ENCODE results near the gene EFCAB6. TPM values are rescaled to one million over a fixed set of nuclear protein-coding genes. Genes with fewer than 3 reads are reported as not detected.

Gene EFCAB6
- total RNA-seq, 1 donor, result 0.86 TPM

- TF ChIP-seq, protein P1, sequence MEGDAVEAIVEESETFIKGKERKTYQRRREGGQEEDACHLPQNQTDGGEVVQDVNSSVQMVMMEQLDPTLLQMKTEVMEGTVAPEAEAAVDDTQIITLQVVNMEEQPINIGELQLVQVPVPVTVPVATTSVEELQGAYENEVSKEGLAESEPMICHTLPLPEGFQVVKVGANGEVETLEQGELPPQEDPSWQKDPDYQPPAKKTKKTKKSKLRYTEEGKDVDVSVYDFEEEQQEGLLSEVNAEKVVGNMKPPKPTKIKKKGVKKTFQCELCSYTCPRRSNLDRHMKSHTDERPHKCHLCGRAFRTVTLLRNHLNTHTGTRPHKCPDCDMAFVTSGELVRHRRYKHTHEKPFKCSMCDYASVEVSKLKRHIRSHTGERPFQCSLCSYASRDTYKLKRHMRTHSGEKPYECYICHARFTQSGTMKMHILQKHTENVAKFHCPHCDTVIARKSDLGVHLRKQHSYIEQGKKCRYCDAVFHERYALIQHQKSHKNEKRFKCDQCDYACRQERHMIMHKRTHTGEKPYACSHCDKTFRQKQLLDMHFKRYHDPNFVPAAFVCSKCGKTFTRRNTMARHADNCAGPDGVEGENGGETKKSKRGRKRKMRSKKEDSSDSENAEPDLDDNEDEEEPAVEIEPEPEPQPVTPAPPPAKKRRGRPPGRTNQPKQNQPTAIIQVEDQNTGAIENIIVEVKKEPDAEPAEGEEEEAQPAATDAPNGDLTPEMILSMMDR (IDR thresholded peaks at IDR 0.05; ENCODE audit: insufficient read depth, low read depth, low read length), result no peak
- DNase-seq (ENCODE audit: low read depth), result no peak
- H3K4me3 ChIP-seq (ENCODE audit: low read depth, low read length), result no peak overlapping the region
Observed at GRCh38 chr22:43530349-43531201, 281.5 kb downstream of the EFCAB6 start.

DNA sequence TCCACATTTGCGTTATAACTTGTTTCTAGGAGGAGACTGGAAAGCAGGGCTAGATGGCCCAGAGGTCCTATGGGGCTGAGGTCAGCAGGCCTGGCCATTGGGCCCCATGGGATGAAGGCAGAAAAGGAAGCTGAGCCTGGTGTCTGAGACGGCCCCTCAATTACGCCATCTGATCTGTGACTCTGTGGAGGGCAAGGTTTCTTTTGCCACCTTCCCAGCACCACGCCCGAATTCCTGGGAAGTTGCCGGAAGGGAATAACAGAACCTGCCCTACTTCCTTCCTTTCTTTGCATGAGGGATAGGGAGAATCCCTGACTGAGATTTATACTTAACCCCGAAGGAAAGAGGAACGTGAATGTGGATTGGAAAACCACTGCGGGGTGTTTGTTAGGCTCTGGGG, 282.2 kb downstream of the EFCAB6 start:
- H3K4me3 ChIP-seq (ENCODE audit: low read depth, low read length), result no peak overlapping the region
- DNase-seq (ENCODE audit: low read depth), result no peak
- TF ChIP-seq, protein P1 (IDR thresholded peaks at IDR 0.05; ENCODE audit: insufficient read depth, low read depth, low read length), result no peak

DNA sequence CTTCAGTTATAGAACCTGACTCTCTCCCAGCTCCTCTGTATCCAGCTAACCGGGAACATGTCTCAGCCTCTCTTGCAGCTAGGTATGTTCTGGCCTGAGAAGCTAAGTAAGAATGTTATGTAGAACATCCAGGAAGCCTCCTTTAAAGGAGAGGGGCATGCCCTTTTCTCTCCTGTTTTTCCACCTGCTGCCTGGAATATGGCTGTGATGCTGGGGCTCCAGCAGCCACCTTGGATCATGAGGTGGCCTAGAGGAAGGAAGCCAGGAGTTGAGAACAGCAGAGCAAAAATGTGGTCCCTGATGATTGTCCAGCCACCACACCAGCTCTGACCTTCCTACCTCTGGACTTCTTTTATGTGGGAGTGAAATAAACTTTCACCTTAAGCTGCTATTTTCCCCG, 282.6 kb downstream of the EFCAB6 start:
- DNase-seq (ENCODE audit: low read depth), result no peak
- H3K4me3 ChIP-seq (ENCODE audit: low read depth, low read length), result no peak overlapping the region
- TF ChIP-seq, protein P1 (IDR thresholded peaks at IDR 0.05; ENCODE audit: insufficient read depth, low read depth, low read length), result no peak

GRCh38 chr22:43528601-43529360, 283.3 kb downstream of the EFCAB6 start:
- no peak overlapping the region for H3K4me3 ChIP-seq (ENCODE audit: low read depth, low read length)
- TF ChIP-seq, protein P1 (IDR thresholded peaks at IDR 0.05; ENCODE audit: insufficient read depth, low read depth, low read length), result no peak
- DNase-seq (ENCODE audit: low read depth), result no peak

DNA sequence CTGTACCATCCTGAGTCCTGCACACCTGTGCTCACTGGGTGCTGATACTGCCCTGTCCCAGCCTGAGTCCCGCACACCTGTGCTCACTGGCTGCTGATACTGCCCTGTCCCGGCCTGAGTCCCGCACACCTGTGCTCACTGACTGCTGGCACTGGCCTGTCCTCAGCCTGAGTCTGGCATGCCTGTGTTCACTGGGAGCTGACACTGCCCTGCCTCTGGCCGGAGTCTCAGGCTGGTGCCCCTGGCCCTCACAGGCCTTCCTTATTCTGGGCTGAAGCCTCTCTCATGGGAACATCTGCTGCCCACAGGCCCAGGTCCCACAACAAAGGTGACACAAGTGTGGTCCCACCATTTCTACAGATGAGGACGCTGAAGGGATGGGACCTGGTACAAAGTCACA, 285.2 kb downstream of the EFCAB6 start:
- H3K4me3 ChIP-seq (ENCODE audit: low read depth, low read length), result no peak overlapping the region
- TF ChIP-seq, protein P1 (IDR thresholded peaks at IDR 0.05; ENCODE audit: insufficient read depth, low read depth, low read length), result no peak
- DNase-seq (ENCODE audit: low read depth), result no peak

DNA sequence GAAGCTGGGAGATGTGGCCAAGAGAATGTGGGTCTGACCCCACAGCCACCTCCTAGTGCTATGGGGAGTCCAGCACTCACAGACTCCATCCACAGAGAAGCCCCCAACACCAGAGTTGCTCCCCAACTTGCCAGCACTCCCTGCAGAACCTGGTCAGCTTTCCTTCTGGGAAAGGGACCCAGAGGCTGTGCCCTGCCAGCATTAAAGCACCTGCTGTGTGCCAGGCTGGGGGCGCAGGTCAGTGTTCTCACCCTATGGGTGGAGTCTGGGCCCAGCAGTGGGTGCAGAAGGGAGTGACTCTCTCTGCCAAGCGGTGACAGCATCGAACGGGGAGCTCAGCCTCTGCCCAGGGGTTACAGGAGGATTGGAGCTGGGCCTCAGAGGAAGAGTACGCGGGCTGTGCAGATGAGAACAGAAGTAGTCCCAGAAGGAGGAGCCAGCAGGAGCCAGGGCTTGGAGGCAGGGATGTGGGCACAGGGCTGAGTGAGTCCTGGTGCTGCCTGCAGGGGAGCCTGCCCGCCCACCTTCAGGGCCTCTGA, 285.9 kb downstream of the EFCAB6 start:
- TF ChIP-seq, protein P1 (IDR thresholded peaks at IDR 0.05; ENCODE audit: insufficient read depth, low read depth, low read length), result no peak
- no peak for DNase-seq (ENCODE audit: low read depth)
- no peak overlapping the region for H3K4me3 ChIP-seq (ENCODE audit: low read depth, low read length)

Data from fibroblast of villous mesenchyme (primary cell).